HG02678 (cell line): ENCODE results near the gene DCC.

ENCODE experiments used
- ATAC-seq: cut with Tn5 transposase; IDR thresholded peaks from one replicate; pipeline ENCODE4 v1.9.1; 2021; ENCODE audit warnings: mild to moderate bottlenecking, moderate library complexity; ENCODE audit not compliant: unreplicated experiment

Gene DCC

GRCh38 chr18:52898485-52899058 lies 558.6 kb downstream of the DCC start:
- no peak for ATAC-seq

GRCh38 chr18:52902188-52902587 lies 562.2 kb downstream of the DCC start:
- no peak for ATAC-seq

GRCh38 chr18:52903857-52904256 lies 563.9 kb downstream of the DCC start:
- ATAC-seq: no peak

GRCh38 chr18:52907543-52908308 lies 567.7 kb downstream of the DCC start:
- no peak for ATAC-seq

GRCh38 chr18:52914148-52914547 lies 574.2 kb downstream of the DCC start:
- ATAC-seq: no peak

- no peak for ATAC-seq
Measured at GRCh38 chr18:52920665-52921064, 580.7 kb downstream of the DCC start.

- no peak for ATAC-seq
Measured at GRCh38 chr18:52933356-52933755, 593.4 kb downstream of the DCC start.

- no peak for ATAC-seq
Measured at GRCh38 chr18:52936931-52937330, 596.9 kb downstream of the DCC start.

- no peak for ATAC-seq
Measured at GRCh38 chr18:52937840-52938239, 597.8 kb downstream of the DCC start.

GRCh38 chr18:52945552-52945951 lies 605.6 kb downstream of the DCC start:
- no peak for ATAC-seq

GRCh38 chr18:52948868-52949444 lies 609.0 kb downstream of the DCC start:
- no peak for ATAC-seq

- no peak for ATAC-seq
Measured at GRCh38 chr18:52950155-52950554, 610.2 kb downstream of the DCC start.

GRCh38 chr18:52953387-52953786 lies 613.4 kb downstream of the DCC start:
- ATAC-seq: no peak

- ATAC-seq: no peak
Measured at GRCh38 chr18:52963481-52963880, 623.5 kb downstream of the DCC start.

GRCh38 chr18:52970686-52971085 lies 630.7 kb downstream of the DCC start:
- ATAC-seq: no peak

GRCh38 chr18:52971097-52971496 lies 631.1 kb downstream of the DCC start:
- ATAC-seq: no peak

- no peak for ATAC-seq
Measured at GRCh38 chr18:52979892-52980291, 639.9 kb downstream of the DCC start.

- ATAC-seq: no peak
Measured at GRCh38 chr18:52991246-52991645, 651.2 kb downstream of the DCC start.

- ATAC-seq: no peak
Measured at GRCh38 chr18:52992041-52992440, 652.0 kb downstream of the DCC start.

GRCh38 chr18:52995875-52996274 lies 655.9 kb downstream of the DCC start:
- no peak for ATAC-seq

GRCh38 chr18:52999633-53000032 lies 659.6 kb downstream of the DCC start:
- no peak for ATAC-seq

GRCh38 chr18:53004798-53005197 lies 664.8 kb downstream of the DCC start:
- ATAC-seq: no peak
